ENCODE measurements around the gene C2CD2L. TPM values are rescaled to one million over a fixed set of nuclear protein-coding genes. Genes with fewer than 3 reads are reported as not detected.

The C2CD2L gene
- total RNA-seq, 1 donor from 2014 or later, result 11.0 TPM

GRCh38 chr11:119113716-119114115 is 6.6 kb downstream of the C2CD2L start:
- DNase-seq (ENCODE audit: low spot score), result no peak

GRCh38 chr11:119114351-119114750 is 7.2 kb downstream of the C2CD2L start:
- DNase-seq (ENCODE audit: low spot score), result no peak

GRCh38 chr11:119115484-119116234 is 8.5 kb downstream of the C2CD2L start:
- DNase-seq (ENCODE audit: low spot score), result peak; percentile 87

GRCh38 chr11:119116235-119116594 is 9.1 kb downstream of the C2CD2L start:
- peak; percentile 89 for DNase-seq (ENCODE audit: low spot score)

- DNase-seq (ENCODE audit: low spot score), result peak; percentile 26
Measured at GRCh38 chr11:119116601-119117000, 9.5 kb downstream of the C2CD2L start.

GRCh38 chr11:119117004-119117706 is 10.0 kb downstream of the C2CD2L start:
- DNase-seq (ENCODE audit: low spot score), result no peak

GRCh38 chr11:119118227-119118626 is 11.1 kb downstream of the C2CD2L start:
- no peak for DNase-seq (ENCODE audit: low spot score)

GRCh38 chr11:119118946-119119345 is 11.8 kb downstream of the C2CD2L start:
- no peak for DNase-seq (ENCODE audit: low spot score)

- peak; percentile 26 for DNase-seq (ENCODE audit: low spot score)
Measured at GRCh38 chr11:119120639-119121007, 13.5 kb downstream of the C2CD2L start.

GRCh38 chr11:119121008-119121810 is 14.1 kb downstream of the C2CD2L start, which contains the start of gene HINFP:
Gene HINFP, plus strand, starts transcription at chr11:119121580. Its CDS starts 5,365 bp downstream, at chr11:119126945.
- peak; percentile 100 for DNase-seq (ENCODE audit: low spot score)

- DNase-seq (ENCODE audit: low spot score), result no peak
Measured at GRCh38 chr11:119121811-119122124, 14.6 kb downstream of the C2CD2L start.

GRCh38 chr11:119125821-119126220 is 18.7 kb downstream of the C2CD2L start:
- peak; percentile 30 for DNase-seq (ENCODE audit: low spot score)

- peak; percentile 45 for DNase-seq (ENCODE audit: low spot score)
Measured at GRCh38 chr11:119126675-119127268, 19.6 kb downstream of the C2CD2L start.

- DNase-seq (ENCODE audit: low spot score), result peak; percentile 39
Measured at GRCh38 chr11:119130662-119131061, 23.5 kb downstream of the C2CD2L start.

GRCh38 chr11:119134389-119134978 is 27.3 kb downstream of the C2CD2L start:
- no peak for DNase-seq (ENCODE audit: low spot score)

- peak; percentile 81 for DNase-seq (ENCODE audit: low spot score)
Measured at GRCh38 chr11:119139276-119139675, 32.1 kb downstream of the C2CD2L start.

- DNase-seq (ENCODE audit: low spot score), result no peak
Measured at GRCh38 chr11:119144825-119145486, 37.8 kb downstream of the C2CD2L start.

- DNase-seq (ENCODE audit: low spot score), result no peak
Measured at GRCh38 chr11:119145551-119145950, 38.4 kb downstream of the C2CD2L start.

- no peak for DNase-seq (ENCODE audit: low spot score)
Measured at GRCh38 chr11:119147604-119148333, 40.6 kb downstream of the C2CD2L start.

GRCh38 chr11:119148720-119149017 is 41.5 kb downstream of the C2CD2L start:
- DNase-seq (ENCODE audit: low spot score), result no peak

Measured in mesenteric fat pad (tissue), 1 donor.